Osteocyte (in vitro differentiated cells): ENCODE results near the gene NT5C1A. TPM values are rescaled to one million over a fixed set of nuclear protein-coding genes. Genes with fewer than 3 reads are reported as not detected.

Experiments
- DNase-seq: peaks from one replicate; pipeline ENCODE4 v3.0.0; 2021; ENCODE audit warnings: mixed read lengths; ENCODE audit not compliant: unreplicated experiment; ENCODE audit errors: extremely low spot score
- H3K27ac Mint-ChIP-seq: one replicate; pipeline ENCODE4 v1.8.0; 2021; ENCODE audit warnings: mild to moderate bottlenecking, mixed read lengths; ENCODE audit not compliant: unreplicated experiment
- H3K27me3 Mint-ChIP-seq: one replicate; pipeline ENCODE4 v1.8.0; 2021; ENCODE audit warnings: mixed read lengths; ENCODE audit not compliant: unreplicated experiment
- H3K36me3 Mint-ChIP-seq: one replicate; pipeline ENCODE4 v1.8.0; 2021; ENCODE audit warnings: mixed read lengths; ENCODE audit not compliant: unreplicated experiment
- H3K4me1 Mint-ChIP-seq: one replicate; pipeline ENCODE4 v1.8.0; 2021; ENCODE audit warnings: mixed read lengths; ENCODE audit not compliant: unreplicated experiment
- H3K4me3 Mint-ChIP-seq: one replicate; pipeline ENCODE4 v1.8.0; 2021; ENCODE audit warnings: mild to moderate bottlenecking, moderate library complexity, mixed read lengths; ENCODE audit not compliant: unreplicated experiment
- H3K9me3 Mint-ChIP-seq: one replicate; pipeline ENCODE4 v1.8.0; 2021; ENCODE audit warnings: mixed read lengths; ENCODE audit not compliant: unreplicated experiment
- total RNA-seq: library from RNA; stranded (reverse); gene quantifications from 2 replicates; pipeline ENCODE4 v1.2.1, GENCODE V29; 2021
- TF ChIP-seq, protein P1 (sequence below): fragments of 200-600 bp; sonication (generic); IDR thresholded peaks from 2 replicates; pipeline ENCODE4 v1.5.0; 2021; ENCODE audit warnings: antibody characterized with exemption, mild to moderate bottlenecking, moderate library complexity

NT5C1A gene
- total RNA-seq, 1 donor from 2014 or later = not detected

DNA sequence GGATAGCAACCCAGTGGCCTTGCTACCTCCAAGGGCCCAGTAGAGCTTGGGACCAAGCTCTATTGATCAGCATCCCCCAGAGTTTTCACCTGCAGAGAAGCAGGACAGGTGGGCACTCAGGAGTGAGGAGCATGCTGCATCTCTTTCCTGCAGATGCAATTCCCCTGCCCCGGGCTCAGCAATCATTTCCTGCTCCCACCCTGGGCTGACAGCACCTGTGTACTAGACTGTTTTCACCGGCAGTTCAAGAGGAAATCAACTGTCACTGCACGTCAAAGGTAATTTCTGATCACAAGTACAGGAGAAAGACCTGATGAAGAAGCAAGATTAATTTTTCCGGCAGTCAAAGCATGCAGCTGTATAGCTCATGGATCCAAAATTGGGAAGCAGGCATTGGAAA, 8.8 kb upstream of the NT5C1A start:
- H3K9me3 Mint-ChIP-seq = no peaks in the 10 kb centered on the region
- H3K4me3 Mint-ChIP-seq = no peak overlapping the region
- H3K4me1 Mint-ChIP-seq = peaks cover 4% of the 10 kb centered on the region
- H3K36me3 Mint-ChIP-seq = no peaks in the 10 kb centered on the region
- H3K27ac Mint-ChIP-seq = no peak overlapping the region
- H3K27me3 Mint-ChIP-seq = peaks cover 59% of the 10 kb centered on the region
- DNase-seq = no peak
- TF ChIP-seq, protein P1, sequence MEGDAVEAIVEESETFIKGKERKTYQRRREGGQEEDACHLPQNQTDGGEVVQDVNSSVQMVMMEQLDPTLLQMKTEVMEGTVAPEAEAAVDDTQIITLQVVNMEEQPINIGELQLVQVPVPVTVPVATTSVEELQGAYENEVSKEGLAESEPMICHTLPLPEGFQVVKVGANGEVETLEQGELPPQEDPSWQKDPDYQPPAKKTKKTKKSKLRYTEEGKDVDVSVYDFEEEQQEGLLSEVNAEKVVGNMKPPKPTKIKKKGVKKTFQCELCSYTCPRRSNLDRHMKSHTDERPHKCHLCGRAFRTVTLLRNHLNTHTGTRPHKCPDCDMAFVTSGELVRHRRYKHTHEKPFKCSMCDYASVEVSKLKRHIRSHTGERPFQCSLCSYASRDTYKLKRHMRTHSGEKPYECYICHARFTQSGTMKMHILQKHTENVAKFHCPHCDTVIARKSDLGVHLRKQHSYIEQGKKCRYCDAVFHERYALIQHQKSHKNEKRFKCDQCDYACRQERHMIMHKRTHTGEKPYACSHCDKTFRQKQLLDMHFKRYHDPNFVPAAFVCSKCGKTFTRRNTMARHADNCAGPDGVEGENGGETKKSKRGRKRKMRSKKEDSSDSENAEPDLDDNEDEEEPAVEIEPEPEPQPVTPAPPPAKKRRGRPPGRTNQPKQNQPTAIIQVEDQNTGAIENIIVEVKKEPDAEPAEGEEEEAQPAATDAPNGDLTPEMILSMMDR = no peak

DNA sequence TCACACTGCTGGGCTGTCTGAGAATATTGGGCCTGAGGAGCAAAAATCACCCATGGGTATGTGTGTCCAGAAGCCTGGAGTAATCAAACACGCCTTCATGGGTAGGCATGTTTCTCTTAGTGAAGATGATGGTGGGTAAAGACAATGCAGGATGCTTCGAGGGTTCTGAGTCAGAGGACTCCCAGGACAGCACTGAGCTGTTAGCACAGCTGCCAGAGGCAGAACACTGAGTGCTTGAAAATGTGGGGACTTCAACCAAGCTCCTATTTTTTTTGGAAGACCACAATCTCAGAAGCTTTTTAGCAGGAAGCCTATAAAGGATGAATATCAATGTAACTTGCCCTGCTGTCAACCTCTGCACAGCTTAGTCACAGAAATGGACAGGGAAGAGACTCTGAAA, 7.9 kb upstream of the NT5C1A start:
- no peaks in the 10 kb centered on the region for H3K36me3 Mint-ChIP-seq
- H3K9me3 Mint-ChIP-seq = no peaks in the 10 kb centered on the region
- H3K27me3 Mint-ChIP-seq = peaks cover 55% of the 10 kb centered on the region
- H3K4me1 Mint-ChIP-seq = peaks cover 4% of the 10 kb centered on the region
- no peak overlapping the region for H3K27ac Mint-ChIP-seq
- H3K4me3 Mint-ChIP-seq = no peak overlapping the region
- TF ChIP-seq, protein P1 = no peak
- DNase-seq = no peak

DNA sequence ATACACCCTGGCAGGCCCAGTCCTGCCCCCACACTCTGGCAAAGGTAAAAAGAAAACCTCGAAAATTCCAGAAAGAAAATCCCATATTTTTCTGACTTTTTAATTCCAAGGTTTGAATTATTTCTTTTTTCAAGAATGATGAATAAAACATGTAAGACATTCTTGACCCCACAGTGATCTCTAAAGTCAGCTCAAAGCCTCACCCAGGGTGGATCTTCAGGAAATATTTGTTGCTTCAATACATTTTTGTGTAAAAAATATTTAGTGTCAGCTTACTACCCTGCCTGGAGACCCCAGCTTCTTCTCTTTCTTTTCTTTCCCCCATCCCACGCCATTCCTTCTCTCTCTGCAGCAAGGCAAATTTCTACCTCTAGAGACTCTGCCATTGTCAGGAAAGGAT, 7.0 kb upstream of the NT5C1A start:
- DNase-seq = no peak
- Mint-ChIP-seq H3K27me3 (peaks cover 52% of the 10 kb centered on the region), H3K27ac (no peak overlapping the region), H3K36me3 (no peaks in the 10 kb centered on the region), H3K4me3 (no peak overlapping the region), H3K4me1 (peaks cover 4% of the 10 kb centered on the region), H3K9me3 (no peaks in the 10 kb centered on the region)
- TF ChIP-seq, protein P1 = no peak

DNA sequence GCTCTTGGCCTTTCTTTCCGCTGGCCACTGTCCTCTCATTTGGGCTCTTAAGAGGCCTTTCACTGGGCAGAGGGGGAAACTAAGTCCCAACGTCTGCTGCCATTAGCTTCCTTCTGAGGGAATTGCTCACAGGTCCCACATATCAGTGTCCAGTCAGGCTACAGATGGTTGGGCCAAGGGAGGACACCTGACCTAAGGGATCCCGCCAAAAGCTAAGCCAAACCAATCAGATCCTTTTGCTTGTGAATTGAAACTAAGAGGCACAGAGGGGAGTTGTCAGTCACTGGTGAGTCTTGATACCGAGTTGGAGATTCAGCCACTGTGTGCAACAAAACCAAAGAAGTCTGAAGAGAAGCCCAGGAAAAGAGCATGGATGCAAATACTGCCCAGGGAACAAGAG, 5.7 kb upstream of the NT5C1A start:
- H3K27ac Mint-ChIP-seq = no peak overlapping the region
- DNase-seq = no peak
- no peaks in the 10 kb centered on the region for H3K9me3 Mint-ChIP-seq
- H3K36me3 Mint-ChIP-seq = no peaks in the 10 kb centered on the region
- H3K4me3 Mint-ChIP-seq = no peak overlapping the region
- peaks cover 48% of the 10 kb centered on the region for H3K27me3 Mint-ChIP-seq
- TF ChIP-seq, protein P1 = no peak
- H3K4me1 Mint-ChIP-seq = peaks cover 4% of the 10 kb centered on the region

DNA sequence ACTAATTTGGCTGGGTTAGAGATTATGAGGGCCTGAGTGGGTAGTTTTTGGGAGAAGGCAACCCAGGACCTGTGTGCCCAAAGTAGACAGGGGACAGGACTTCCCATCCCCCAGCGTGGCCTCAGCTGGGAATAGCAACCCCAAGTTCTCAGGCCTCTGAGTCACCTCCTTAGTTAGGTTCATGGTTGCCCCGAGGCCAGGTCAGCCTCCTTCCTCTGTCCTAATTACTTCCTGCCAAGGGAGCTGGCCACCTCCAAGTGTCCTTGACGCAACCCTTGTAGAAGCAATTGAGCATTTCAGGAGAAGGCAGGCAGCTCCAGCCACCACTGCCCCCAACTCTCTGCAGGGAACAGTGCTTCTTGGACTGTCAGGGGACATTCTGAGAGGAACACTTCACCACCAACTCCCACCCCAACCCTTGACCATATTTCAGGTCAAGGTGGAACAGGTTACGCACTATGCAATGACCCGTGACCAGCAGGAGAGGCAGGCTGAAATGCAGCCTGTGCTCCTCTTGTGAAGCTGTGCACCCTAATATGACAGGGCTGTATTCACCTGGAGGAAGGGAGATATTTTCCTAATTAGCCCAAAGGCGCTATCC, 5.1 kb upstream of the NT5C1A start:
- H3K27me3 Mint-ChIP-seq = peaks cover 47% of the 10 kb centered on the region
- DNase-seq = no peak
- H3K4me1 Mint-ChIP-seq = peaks cover 8% of the 10 kb centered on the region
- no peak overlapping the region for H3K27ac Mint-ChIP-seq
- H3K4me3 Mint-ChIP-seq = no peak overlapping the region
- H3K9me3 Mint-ChIP-seq = no peaks in the 10 kb centered on the region
- TF ChIP-seq, protein P1 = no peak
- H3K36me3 Mint-ChIP-seq = no peaks in the 10 kb centered on the region
